Endothelial cell of hepatic sinusoid (primary cell): ENCODE results near the gene MMP11.

Source experiments
- in situ Hi-C: cut with HindIII; loops from 2 replicates; pipeline ENCODE4 v1.10.0; 2017; ENCODE audit warnings: low sequenced_read_pairs

Gene MMP11

GRCh38 chr22:23801238-23801821, 28.7 kb downstream of the MMP11 start:
- in situ Hi-C loops = no loop called here

- in situ Hi-C loops = no loop called here
These were observed 29.3 kb downstream of the MMP11 start for GRCh38 chr22:23801886-23802377.

GRCh38 chr22:23803001-23803819, 30.6 kb downstream of the MMP11 start:
- in situ Hi-C loops = no loop called here

- in situ Hi-C loops = no loop called here
These were observed 32.2 kb downstream of the MMP11 start for GRCh38 chr22:23804781-23805291.

- in situ Hi-C loops = no loop called here
These were observed 34.2 kb downstream of the MMP11 start for GRCh38 chr22:23806837-23807236.

GRCh38 chr22:23812378-23812777, 39.7 kb downstream of the MMP11 start:
- in situ Hi-C loops = loop anchor here (10.0 kb wide), 1 partner anchor 62 kb away; no protein-coding TSS in a partner anchor

GRCh38 chr22:23815541-23816155, 43.0 kb downstream of the MMP11 start:
- in situ Hi-C loops = loop anchor here (10.0 kb wide), 1 partner anchor 59 kb away; no protein-coding TSS in a partner anchor

- in situ Hi-C loops = loop anchor here (10.0 kb wide), 1 partner anchor 58 kb away; no protein-coding TSS in a partner anchor
These were observed 43.7 kb downstream of the MMP11 start for GRCh38 chr22:23816156-23816976.

- in situ Hi-C loops = loop anchor here (10.0 kb wide), 1 partner anchor 58 kb away; no protein-coding TSS in a partner anchor
These were observed 44.5 kb downstream of the MMP11 start for GRCh38 chr22:23817146-23817545.

- in situ Hi-C loops = loop anchor here (10.0 kb wide), 1 partner anchor 56 kb away; no protein-coding TSS in a partner anchor
These were observed 45.9 kb downstream of the MMP11 start for GRCh38 chr22:23818541-23818940.

GRCh38 chr22:23820748-23821211, 48.1 kb downstream of the MMP11 start:
- in situ Hi-C loops = no loop called here

GRCh38 chr22:23822101-23822671, 49.5 kb downstream of the MMP11 start:
- in situ Hi-C loops = no loop called here

GRCh38 chr22:23823331-23823791, 50.7 kb downstream of the MMP11 start:
- in situ Hi-C loops = no loop called here

GRCh38 chr22:23824476-23825245, 52.0 kb downstream of the MMP11 start:
- in situ Hi-C loops = no loop called here

- in situ Hi-C loops = no loop called here
These were observed 52.7 kb downstream of the MMP11 start for GRCh38 chr22:23825246-23825905.

- in situ Hi-C loops = no loop called here
These were observed 54.1 kb downstream of the MMP11 start for GRCh38 chr22:23826510-23827350.

GRCh38 chr22:23827351-23827995, 54.8 kb downstream of the MMP11 start:
- in situ Hi-C loops = no loop called here
